HG03521 (cell line): ENCODE data around the gene IRS1.

Experiments
- ATAC-seq: cut with Tn5 transposase; IDR thresholded peaks from one replicate; pipeline ENCODE4 v1.9.1; 2021; ENCODE audit warnings: mild to moderate bottlenecking, moderate library complexity; ENCODE audit not compliant: unreplicated experiment

IRS1 gene

DNA sequence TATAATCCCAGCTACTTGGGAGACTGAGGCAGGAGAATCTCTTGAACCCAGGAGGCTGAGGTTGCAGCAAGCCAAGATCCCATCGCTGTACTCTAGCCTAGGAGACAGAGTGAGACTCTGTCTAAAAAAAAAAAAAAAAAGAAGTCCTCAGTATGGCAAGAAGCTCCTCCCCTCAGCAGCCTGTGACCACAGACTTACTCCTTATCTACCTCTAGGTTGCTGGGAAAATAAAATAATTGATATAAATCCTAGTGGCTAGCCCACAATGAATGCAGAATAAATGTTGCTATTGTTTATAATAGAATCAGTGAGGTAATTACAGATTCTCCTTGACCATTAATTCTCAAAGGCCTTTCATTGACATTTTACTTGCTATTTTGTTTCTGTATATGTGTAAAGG is 70.6 kb downstream of the IRS1 start:
- no peak for ATAC-seq

- no peak for ATAC-seq
Measured at GRCh38 chr2:226727251-226727650, 72.4 kb downstream of the IRS1 start.

DNA sequence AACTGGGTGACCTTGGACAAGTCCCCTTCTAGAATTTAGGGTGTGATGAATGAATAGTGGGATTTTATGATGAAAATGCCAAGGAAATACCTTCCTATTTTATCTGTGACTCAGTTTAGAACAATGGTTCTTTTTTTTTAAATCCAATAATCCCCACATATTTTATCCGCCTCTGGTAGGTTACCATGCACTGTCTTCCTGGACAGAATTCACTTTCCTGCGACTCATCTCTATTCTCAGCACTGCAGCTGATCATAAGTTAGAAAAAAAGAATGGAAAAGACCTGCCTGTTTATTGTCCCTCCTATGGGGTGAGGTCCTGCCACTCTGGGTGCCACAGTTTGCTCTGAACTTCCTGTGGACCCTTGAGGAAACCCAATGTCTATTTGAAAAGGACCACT is 73.1 kb downstream of the IRS1 start:
- no peak for ATAC-seq

DNA sequence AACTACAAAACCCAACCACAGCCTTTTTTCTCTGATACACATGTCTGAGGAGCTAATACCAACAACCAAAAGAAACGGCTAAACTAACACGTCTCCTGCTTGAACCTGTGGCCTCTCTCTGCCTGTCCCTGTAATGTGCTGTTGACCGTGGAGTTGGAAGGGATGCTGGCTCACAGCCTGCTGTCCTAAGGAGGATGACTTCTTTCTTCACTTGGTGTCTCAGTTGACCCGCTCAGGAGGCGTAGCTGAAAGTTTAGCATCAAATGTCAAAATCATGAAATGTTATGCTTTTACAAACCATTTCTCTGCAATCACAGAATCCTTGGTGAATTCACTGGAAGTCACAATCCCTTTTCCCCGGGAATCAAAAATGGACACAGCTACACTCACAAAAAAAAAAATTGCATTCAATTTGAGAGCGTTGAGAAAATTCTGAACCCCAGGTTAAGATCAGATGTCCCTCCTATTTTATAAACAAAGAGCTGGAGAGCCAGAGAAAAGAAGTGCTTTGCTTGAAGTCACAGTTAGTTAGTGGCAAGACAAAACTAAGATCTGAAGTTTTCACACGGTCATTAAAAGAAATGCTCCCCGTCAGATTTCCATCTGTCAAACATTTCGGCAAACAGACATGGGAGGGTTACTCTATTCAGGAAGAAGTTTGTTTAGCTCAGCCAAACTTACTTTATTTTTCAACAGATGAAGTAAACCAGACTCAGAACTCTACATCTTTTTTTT is 74.3 kb downstream of the IRS1 start:
- ATAC-seq = no peak

DNA sequence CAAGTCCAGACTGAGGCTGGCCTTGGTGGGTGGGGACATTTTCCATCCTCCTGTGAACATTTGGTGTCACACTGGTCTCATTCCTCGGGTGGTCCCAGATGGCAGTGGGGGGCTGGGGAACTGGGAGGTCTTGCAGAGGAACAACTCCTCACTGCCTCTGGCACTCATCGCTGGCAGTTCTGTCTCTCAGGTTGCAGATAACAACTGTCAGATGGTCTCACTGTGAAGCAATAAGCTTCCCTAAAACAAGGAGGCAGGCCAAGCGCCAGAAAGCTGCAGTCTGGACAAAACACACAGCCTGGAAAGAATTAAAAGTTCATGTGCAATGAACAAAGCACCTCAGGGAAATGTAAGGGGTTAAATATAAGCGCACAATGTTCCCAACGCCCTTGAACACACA is 78.1 kb downstream of the IRS1 start:
- no peak for ATAC-seq

DNA sequence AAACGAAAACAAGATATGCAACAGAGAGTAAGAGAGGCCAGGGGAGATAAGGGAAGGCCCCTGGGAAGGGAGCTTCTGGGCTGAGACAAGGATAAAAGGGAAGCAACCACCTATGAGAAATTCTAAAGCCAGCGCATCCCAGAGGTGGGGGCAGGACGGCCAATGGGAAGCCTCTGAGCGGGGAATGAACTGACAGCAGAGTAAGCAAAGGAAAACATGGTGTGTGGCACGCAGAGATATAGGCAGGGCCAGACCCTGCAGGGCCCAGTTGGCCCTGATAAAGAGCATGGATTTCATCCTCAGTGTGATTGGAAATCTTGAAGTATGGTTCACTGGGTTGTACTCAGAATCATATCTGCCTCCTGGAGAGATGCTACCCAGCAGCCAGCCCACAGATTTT is 78.7 kb downstream of the IRS1 start:
- no peak for ATAC-seq

- no peak for ATAC-seq
Measured at GRCh38 chr2:226717719-226718118, 81.9 kb downstream of the IRS1 start.

GRCh38 chr2:226716126-226716525 is 83.5 kb downstream of the IRS1 start:
- ATAC-seq = no peak

DNA sequence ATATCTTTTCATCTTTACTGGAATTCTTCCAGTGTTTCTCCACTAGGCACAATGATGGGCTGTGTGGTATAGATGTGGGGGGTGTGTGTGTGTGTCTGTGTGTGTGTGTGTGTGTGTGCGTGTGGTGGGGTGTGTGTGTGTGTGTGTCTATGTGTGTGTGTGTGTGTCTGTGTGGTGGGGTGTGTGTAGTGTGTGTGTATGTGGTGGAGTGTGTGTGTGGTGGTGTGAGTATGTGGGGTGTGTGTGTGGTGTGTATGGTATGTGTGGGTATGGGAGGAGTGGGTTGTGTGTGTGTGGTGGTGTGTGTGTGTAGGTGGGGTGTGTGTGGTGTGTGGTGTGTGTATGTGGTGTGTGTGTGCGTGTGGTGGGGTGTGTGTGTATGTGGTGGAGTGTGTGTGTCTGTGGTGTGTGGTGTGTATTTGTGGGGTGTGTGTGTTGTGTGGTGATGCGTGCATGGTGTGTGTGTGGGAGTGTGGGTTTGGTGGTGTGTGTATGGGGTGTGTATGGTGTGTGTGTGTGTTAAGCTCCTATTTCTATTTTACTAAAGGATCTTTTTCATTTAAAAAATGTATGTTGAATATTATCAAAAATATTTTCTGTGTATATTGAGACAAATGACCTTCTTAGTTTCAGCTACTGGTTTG is 84.2 kb downstream of the IRS1 start:
- no peak for ATAC-seq

- no peak for ATAC-seq
Measured at GRCh38 chr2:226712941-226713340, 86.7 kb downstream of the IRS1 start.

- ATAC-seq = no peak
Measured at GRCh38 chr2:226711606-226712296, 87.9 kb downstream of the IRS1 start.

- ATAC-seq = no peak
Measured at GRCh38 chr2:226707499-226707898, 92.1 kb downstream of the IRS1 start.

GRCh38 chr2:226705965-226706364 is 93.7 kb downstream of the IRS1 start:
- no peak for ATAC-seq

DNA sequence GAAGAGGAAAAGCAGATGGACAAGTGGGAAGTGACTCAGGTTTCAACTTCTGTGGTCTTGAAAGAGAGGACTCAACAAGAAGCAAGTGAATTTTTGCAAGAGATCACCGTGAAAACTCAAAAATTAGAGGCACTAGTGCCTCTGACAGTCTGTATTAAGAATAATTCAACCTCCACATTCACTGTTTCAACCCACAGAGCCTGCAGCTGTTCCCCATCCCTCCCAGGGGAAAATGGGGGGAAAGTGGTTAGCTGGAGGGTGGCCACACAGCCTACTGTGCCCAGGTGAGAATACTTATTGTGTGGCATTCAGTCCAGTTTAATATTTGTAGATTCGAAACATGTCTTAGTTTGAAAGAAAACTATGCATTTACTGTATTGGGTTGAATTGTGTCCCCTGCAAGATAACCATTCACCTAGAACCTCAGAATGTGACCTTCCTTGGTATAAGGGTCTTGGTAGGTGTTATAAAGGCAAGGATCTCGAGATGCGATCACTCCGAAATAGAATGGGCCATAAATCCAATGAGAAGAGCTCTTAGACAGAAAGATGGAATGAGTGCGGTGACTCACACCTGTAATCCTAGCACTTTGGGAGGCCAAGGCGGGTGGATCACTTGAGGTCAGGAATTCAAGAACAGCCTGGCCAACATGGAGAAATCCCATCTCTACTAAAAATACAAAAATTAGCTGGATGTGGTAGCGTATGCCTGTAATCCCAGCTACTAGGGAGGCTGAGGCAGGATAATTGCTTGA is 94.3 kb downstream of the IRS1 start:
- no peak for ATAC-seq

DNA sequence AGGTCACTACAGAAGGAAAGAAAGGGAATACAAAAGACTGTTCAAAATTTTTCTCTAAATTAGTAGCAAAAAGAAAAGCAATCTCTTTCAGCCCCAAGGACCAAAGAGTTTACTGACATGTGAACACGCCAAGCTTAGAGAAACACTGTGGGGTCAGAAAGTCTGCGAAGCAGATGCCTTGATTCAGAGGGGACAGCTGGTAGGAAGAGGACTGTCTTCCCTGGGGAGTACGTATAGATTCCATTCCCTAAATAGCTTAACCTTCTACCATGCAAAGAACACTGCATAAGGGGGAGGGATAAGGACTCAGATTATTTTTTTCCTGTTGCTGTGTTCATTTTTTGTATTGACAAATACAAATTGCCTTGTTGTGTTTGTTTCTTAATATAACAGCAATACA is 96.1 kb downstream of the IRS1 start:
- ATAC-seq = no peak

DNA sequence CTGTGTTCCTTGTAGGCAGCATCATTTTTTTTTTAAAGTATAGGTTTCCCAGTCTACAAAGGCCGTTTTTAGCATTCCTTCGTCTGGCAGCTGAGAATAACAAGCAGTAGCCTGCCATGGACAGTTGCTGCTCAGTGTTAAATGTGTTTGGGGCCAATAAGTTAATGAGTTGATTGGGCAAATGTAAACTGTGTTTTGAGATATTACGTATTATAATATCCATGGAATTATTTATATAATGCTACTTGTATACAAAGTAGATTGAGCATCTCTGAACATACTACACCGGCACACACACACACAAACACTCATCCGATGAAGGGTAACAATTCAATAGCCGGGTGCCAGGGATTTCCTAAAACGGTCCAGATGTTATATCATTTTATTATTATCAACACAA is 97.2 kb downstream of the IRS1 start:
- ATAC-seq = no peak

- ATAC-seq = peak; percentile 49
Measured at GRCh38 chr2:226701052-226701451, 98.6 kb downstream of the IRS1 start.

- ATAC-seq = no peak
Measured at GRCh38 chr2:226699321-226699720, 100.3 kb downstream of the IRS1 start.

DNA sequence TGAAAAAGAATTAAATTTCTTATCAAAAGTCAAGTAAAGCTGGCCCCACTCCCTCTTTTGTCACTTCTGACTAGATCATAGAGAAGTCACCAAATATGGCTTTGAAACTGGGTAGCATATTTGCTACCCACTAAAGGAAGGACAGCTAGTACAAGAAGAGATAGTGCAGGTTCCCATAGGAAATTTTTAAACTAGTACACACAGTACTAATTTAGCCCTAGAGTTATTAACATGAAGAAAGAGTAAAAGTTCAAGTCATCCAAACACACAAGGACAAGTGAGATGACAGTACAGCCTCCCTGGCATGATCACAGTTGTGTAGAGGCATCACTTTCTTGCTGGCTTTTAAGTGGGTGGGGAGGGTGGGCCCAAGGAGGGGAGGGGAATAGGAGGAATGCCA is 100.9 kb downstream of the IRS1 start:
- ATAC-seq = no peak

DNA sequence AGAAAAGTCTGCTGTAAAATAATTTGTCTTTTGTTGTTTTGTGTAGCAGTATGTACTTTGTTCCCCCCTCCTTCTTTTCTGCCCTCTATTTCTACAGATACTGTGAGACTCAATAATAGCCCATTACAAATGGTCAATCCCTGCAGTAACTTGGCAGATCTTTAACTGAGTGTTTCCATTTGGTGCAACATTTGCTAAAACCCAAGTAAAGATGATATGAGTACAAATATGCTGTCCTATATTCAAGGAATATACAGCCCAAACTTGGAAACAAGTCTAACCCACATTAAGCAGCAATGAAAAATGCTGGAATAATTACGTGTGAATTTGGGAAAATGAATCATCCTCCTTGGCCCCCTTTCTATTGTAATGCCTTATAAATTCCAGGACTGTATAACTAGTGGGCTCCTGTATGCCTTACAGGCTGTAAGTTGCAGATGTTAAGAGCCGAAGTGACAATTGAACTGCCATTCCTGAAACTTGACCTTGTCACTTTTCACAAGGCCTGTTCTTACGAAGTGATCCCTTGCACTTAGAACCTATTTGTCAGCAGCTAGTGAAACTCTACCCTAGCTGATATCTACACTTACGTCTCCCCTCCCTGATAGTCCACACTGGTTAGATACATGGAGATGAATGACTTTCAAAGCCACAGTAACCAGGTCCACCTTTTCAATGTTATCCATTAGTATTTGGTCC is 104.9 kb downstream of the IRS1 start:
- no peak for ATAC-seq

DNA sequence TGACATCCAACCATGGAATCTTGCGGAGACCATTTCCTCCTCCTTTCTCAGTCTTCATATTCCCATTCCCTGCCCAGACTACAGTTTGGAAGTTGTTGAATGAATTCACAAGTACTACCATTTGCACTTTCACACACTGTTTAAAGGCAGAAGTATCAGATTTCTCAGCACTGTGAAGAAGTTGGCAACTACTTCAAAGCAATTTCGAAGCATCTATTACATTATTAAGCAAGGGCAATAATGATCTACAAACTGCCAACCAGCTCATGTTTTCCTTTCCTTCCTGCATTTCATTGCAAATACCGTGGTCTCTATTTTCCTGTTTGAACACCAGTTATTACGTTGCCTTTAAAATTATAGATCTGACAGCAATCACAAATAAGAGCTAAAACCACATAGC is 105.5 kb downstream of the IRS1 start:
- no peak for ATAC-seq
